MM.1S (cell line): Measurements from ENCODE around the gene RNF224.

Source experiments
- EZH2 ChIP-seq: fragments of 300-600 bp; sonication (generic); optimal IDR thresholded peaks from 2 replicates; pipeline ENCODE3; 2017; ENCODE audit warnings: low read depth, mild to moderate bottlenecking, antibody characterized with exemption, low read length, mixed read lengths
- EZH2phosphoT487 ChIP-seq: fragments of 300-600 bp; sonication (generic); IDR thresholded peaks from 2 replicates; pipeline ENCODE4 v1.6.1; 2018; ENCODE audit warnings: antibody characterized with exemption, low read length
- TF ChIP-seq, protein P1 (sequence below): fragments of 300-600 bp; sonication (generic); IDR thresholded peaks from 2 replicates; pipeline ENCODE4 v1.5.1; 2016; ENCODE audit warnings: antibody characterized with exemption, low read length, mixed read lengths

DNA sequence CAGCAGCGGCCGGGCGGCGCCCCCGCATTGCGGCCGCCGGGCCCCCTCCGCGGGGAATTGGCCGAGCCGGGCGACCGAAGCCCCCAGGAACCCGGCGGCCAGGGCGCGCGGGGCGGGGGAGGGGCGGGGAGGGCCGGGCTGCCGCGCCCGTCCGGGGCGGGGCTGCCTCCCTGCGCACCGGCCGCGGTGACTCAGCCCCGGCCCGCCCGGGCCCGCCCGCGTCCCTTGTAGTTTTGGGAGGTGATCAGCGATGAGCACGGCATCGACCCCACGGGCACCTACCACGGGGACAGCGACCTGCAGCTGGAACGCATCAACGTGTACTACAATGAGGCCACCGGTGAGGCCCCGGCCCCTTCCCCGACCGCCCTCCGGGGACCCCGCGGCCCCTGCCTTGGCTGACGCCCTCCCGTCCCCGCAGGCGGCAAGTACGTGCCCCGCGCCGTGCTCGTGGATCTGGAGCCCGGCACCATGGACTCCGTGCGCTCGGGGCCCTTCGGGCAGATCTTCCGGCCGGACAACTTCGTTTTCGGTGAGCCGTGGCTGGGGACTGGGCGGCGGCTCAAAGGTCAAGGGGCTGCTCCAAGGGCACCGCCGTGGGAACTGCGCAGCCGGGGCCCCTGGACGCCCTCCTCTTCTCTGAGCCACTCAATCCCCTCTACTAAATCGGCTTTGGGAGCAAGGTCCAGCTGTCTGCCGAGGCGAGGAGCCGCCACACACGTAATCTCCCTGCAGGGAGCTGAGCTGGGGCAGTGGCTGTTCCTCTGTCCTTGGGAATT lies 14.4 kb downstream of the RNF224 start:
- TF ChIP-seq, protein P1, sequence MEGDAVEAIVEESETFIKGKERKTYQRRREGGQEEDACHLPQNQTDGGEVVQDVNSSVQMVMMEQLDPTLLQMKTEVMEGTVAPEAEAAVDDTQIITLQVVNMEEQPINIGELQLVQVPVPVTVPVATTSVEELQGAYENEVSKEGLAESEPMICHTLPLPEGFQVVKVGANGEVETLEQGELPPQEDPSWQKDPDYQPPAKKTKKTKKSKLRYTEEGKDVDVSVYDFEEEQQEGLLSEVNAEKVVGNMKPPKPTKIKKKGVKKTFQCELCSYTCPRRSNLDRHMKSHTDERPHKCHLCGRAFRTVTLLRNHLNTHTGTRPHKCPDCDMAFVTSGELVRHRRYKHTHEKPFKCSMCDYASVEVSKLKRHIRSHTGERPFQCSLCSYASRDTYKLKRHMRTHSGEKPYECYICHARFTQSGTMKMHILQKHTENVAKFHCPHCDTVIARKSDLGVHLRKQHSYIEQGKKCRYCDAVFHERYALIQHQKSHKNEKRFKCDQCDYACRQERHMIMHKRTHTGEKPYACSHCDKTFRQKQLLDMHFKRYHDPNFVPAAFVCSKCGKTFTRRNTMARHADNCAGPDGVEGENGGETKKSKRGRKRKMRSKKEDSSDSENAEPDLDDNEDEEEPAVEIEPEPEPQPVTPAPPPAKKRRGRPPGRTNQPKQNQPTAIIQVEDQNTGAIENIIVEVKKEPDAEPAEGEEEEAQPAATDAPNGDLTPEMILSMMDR: no peak
- TF ChIP-seq EZH2: no peak
- no peak for TF ChIP-seq EZH2phosphoT487
